ENCODE data around the gene RTN4IP1.

- TF ChIP-seq CTCF (IDR thresholded peaks at IDR 0.05), result no peak
- TF ChIP-seq POLR2A (IDR thresholded peaks at IDR 0.05), result no peak
These were observed 98.8 kb downstream of the RTN4IP1 start for GRCh38 chr6:106530502-106530901.
